H9 (cell line): Measurements from ENCODE around the gene MOV10. TPM values are rescaled to one million over a fixed set of nuclear protein-coding genes. Genes with fewer than 3 reads are reported as not detected.
A peak's percentile ranks its signal among the peaks of the same experiment; 100 is the strongest.

ENCODE experiments used
- DNase-seq: peaks from one replicate; pipeline ENCODE4 v3.0.0-alpha.2; 2017
- H2AFZ ChIP-seq: one replicate; pipeline ENCODE4 v1.6.1; 2013; ENCODE audit warnings: mild to moderate bottlenecking, low read length, control low read depth, moderate library complexity
- H2AK5ac ChIP-seq: 2 replicates; pipeline ENCODE4 v1.6.1; 2013; ENCODE audit warnings: low read length, control low read depth, mixed read lengths; ENCODE audit not compliant: insufficient read length
- H2BK120ac ChIP-seq: one replicate; pipeline ENCODE4 v1.6.1; 2013; ENCODE audit warnings: low read depth, mild to moderate bottlenecking, low read length, control low read depth, inconsistent platforms; ENCODE audit not compliant: poor library complexity, severe bottlenecking
- H2BK12ac ChIP-seq: 2 replicates; pipeline ENCODE4 v1.6.1; 2013; ENCODE audit warnings: low read length, control low read depth, mixed read lengths, low read depth; ENCODE audit not compliant: insufficient read length
- H2BK15ac ChIP-seq: 2 replicates; pipeline ENCODE4 v1.6.1; 2013; ENCODE audit warnings: low read depth, low read length, control low read depth
- H2BK20ac ChIP-seq: one replicate; pipeline ENCODE4 v1.6.1; 2013; ENCODE audit warnings: low read depth, mild to moderate bottlenecking, low read length, control low read depth, inconsistent platforms; ENCODE audit not compliant: poor library complexity, severe bottlenecking
- H2BK5ac ChIP-seq: 2 replicates; pipeline ENCODE4 v1.6.1; 2013; ENCODE audit warnings: low read length, control low read depth, mixed read lengths; ENCODE audit not compliant: insufficient read length
- H3K14ac ChIP-seq: 2 replicates; pipeline ENCODE4 v1.6.1; 2013; ENCODE audit warnings: low read length, control low read depth; ENCODE audit not compliant: insufficient read depth
- H3K18ac ChIP-seq: 2 replicates; pipeline ENCODE4 v1.6.1; 2013; ENCODE audit warnings: low read depth, mild to moderate bottlenecking, mixed read lengths, low read length, control low read depth; ENCODE audit not compliant: insufficient read length
- H3K23ac ChIP-seq: 2 replicates; pipeline ENCODE4 v1.6.1; 2013; ENCODE audit warnings: low read length, control low read depth, mixed read lengths, low read depth; ENCODE audit not compliant: insufficient read length
- H3K23me2 ChIP-seq: 2 replicates; pipeline ENCODE4 v1.6.1; 2013; ENCODE audit warnings: low read depth, mild to moderate bottlenecking, mixed read lengths, low read length, control low read depth; ENCODE audit not compliant: insufficient read length, poor library complexity, severe bottlenecking
- H3K27ac ChIP-seq: 2 replicates; pipeline ENCODE4 v1.5.1; 2013; ENCODE audit warnings: low read length, control low read depth, mixed read lengths, low read depth; ENCODE audit not compliant: insufficient read length
- H3K27me3 ChIP-seq: 2 replicates; pipeline ENCODE4 v1.6.1; 2013; ENCODE audit warnings: low read length, control low read depth, inconsistent platforms; ENCODE audit not compliant: insufficient read depth
- H3K4ac ChIP-seq: 2 replicates; pipeline ENCODE4 v1.6.1; 2013; ENCODE audit warnings: low read depth, mild to moderate bottlenecking, control low read depth, inconsistent platforms, low read length, moderate library complexity
- H3K4me1 ChIP-seq: 2 replicates; pipeline ENCODE4 v1.6.1; 2013; ENCODE audit warnings: low read length, control low read depth, inconsistent platforms; ENCODE audit not compliant: insufficient read depth
- H3K4me2 ChIP-seq: 2 replicates; pipeline ENCODE4 v1.6.1; 2013; ENCODE audit warnings: low read length, control low read depth, mixed read lengths; ENCODE audit not compliant: insufficient read length, insufficient read depth
- H3K56ac ChIP-seq: 2 replicates; pipeline ENCODE4 v1.6.1; 2013; ENCODE audit warnings: low read depth, mild to moderate bottlenecking, mixed read lengths, low read length, control low read depth; ENCODE audit not compliant: insufficient read length
- H3K79me1 ChIP-seq: 2 replicates; pipeline ENCODE4 v1.6.1; 2013; ENCODE audit warnings: low read depth, mild to moderate bottlenecking, moderate library complexity, low read length, control low read depth, inconsistent platforms; ENCODE audit not compliant: insufficient read depth, poor library complexity, severe bottlenecking
- H3K79me2 ChIP-seq: 2 replicates; pipeline ENCODE4 v1.6.1; 2013; ENCODE audit warnings: low read length, control low read depth, inconsistent platforms; ENCODE audit not compliant: insufficient read depth
- H3K9ac ChIP-seq: 2 replicates; pipeline ENCODE4 v1.6.1; 2013; ENCODE audit warnings: low read length, control low read depth, mixed read lengths; ENCODE audit not compliant: insufficient read length; ENCODE audit errors: extremely low read depth
- H3K9me3 ChIP-seq: one replicate; pipeline ENCODE4 v1.6.1; 2013; ENCODE audit warnings: low read depth, low read length, inconsistent platforms; ENCODE audit not compliant: control insufficient read depth
- H3T11ph ChIP-seq: one replicate; pipeline ENCODE4 v1.6.1; 2013; ENCODE audit warnings: mild to moderate bottlenecking, low read length, control low read depth, inconsistent platforms
- H4K20me1 ChIP-seq: one replicate; pipeline ENCODE4 v1.6.1; 2013; ENCODE audit not compliant: control insufficient read depth, insufficient read length, insufficient read depth
- H4K5ac ChIP-seq: 2 replicates; pipeline ENCODE4 v1.6.1; 2013; ENCODE audit warnings: low read depth, mild to moderate bottlenecking, mixed read lengths, low read length, control low read depth; ENCODE audit not compliant: insufficient read length
- H4K8ac ChIP-seq: replicated peaks from 2 replicates; pipeline ENCODE4 v1.6.1; 2013; ENCODE audit warnings: low read length, control low read depth, mixed read lengths, low read depth; ENCODE audit not compliant: insufficient read length
- H4K91ac ChIP-seq: 2 replicates; pipeline ENCODE4 v1.6.1; 2013; ENCODE audit warnings: low read depth, mild to moderate bottlenecking, moderate library complexity, mixed read lengths, low read length, control low read depth; ENCODE audit not compliant: insufficient read length
- H3K27ac Mint-ChIP-seq, 3 experiments: 2 replicates in 2 of 3; 3 replicates in 1 of 3; pipeline ENCODE4 v1.8.0; 2020 to 2021; ENCODE audit warnings: mixed read lengths in 3 of 3, mild to moderate bottlenecking in 1 of 3, moderate library complexity in 1 of 3
- H3K27me3 Mint-ChIP-seq: 2 replicates; pipeline ENCODE4 v1.8.0; 2021; ENCODE audit warnings: low read depth, mild to moderate bottlenecking, moderate library complexity, mixed read lengths
- H3K36me3 Mint-ChIP-seq, 3 experiments: 2 replicates in 2 of 3; 3 replicates in 1 of 3; pipeline ENCODE4 v1.8.0; 2020 to 2021; ENCODE audit warnings: low read depth in 3 of 3, mixed read lengths in 3 of 3; ENCODE audit not compliant: insufficient read depth in 1 of 3
- H3K4me1 Mint-ChIP-seq, 2 experiments: 2 replicates each; pipeline ENCODE4 v1.8.0; 2020; ENCODE audit warnings: mixed read lengths in 2 of 2
- H3K4me3 Mint-ChIP-seq, 2 experiments: 2 replicates in 1 of 2; 3 replicates in 1 of 2; pipeline ENCODE4 v1.8.0; 2020 to 2021; ENCODE audit warnings: mild to moderate bottlenecking in 2 of 2, mixed read lengths in 2 of 2, moderate library complexity in 1 of 2
- H3K9me3 Mint-ChIP-seq, 2 experiments: 2 replicates in 1 of 2; 3 replicates in 1 of 2; pipeline ENCODE4 v1.8.0; 2020; ENCODE audit warnings: mild to moderate bottlenecking in 2 of 2, mixed read lengths in 2 of 2, moderate library complexity in 1 of 2
- CTCF ChIP-seq: fragments of 200-600 bp; sonication (generic); conservative IDR thresholded peaks from 3 replicates; pipeline ENCODE4 v1.8.0; 2021; ENCODE audit warnings: antibody characterized with exemption, mild to moderate bottlenecking
- WGBS: extraction: QIAGEN DNeasy Blood & Tissue Kit; methylation state at CpG from one replicate; pipeline ENCODE4 v1.1.7; 2013; ENCODE audit warnings: missing lambda C conversion rate, low lambda C conversion rate, mixed read lengths; ENCODE audit not compliant: insufficient read length; ENCODE audit errors: extremely low coverage; 5-methylcytosine and 5-hydroxymethylcytosine counted together
- total RNA-seq: library from RNA; stranded (reverse); gene quantifications from 2 replicates; pipeline ENCODE4 v1.2.1, GENCODE V29; 2021

MOV10 gene
- total RNA-seq, 1 experiment from 2014 or later: 77.8 TPM

GRCh38 chr1:112712701-112713128, 38.3 kb downstream of the MOV10 start:
- H3K4me3 Mint-ChIP-seq: peak overlapping the region in 1 of 2 experiments; percentile 95; a peak in 2 of 5 replicates

More at GRCh38 chr1:112712701-112713128, 38.3 kb downstream of the MOV10 start:
- no peak overlapping the region for H2BK12ac ChIP-seq
- H3K27ac ChIP-seq: no peak overlapping the region
- H3K4me1 ChIP-seq: peaks cover 5% of the 10 kb centered on the region
- H3K9me3 ChIP-seq: no peaks in the 10 kb centered on the region
- H3K18ac ChIP-seq: no peak overlapping the region
- no peaks in the 10 kb centered on the region for H4K20me1 ChIP-seq
- Mint-ChIP-seq H3K4me1 (peaks cover 51 to 54% of the 10 kb centered on the region in 2 experiments), H3K27me3 (peaks cover 60% of the 10 kb centered on the region), H3K36me3 (peaks cover 13 to 24% (median 17%) of the 10 kb centered on the region in 3 experiments), H3K27ac (no peak overlapping the region), H3K9me3 (peaks cover 0 to 3% of the 10 kb centered on the region in 2 experiments; a peak in 1 of 5 replicates)
- no peak overlapping the region for H4K91ac ChIP-seq
- H2BK5ac ChIP-seq: no peak overlapping the region
- no peak overlapping the region for H4K5ac ChIP-seq
- H2BK20ac ChIP-seq: no peak overlapping the region
- WGBS: no CpG with 5 or more reads among the region's 9 CpGs
- H3K14ac ChIP-seq: no peak overlapping the region
- H3K56ac ChIP-seq: no peak overlapping the region
- H4K8ac ChIP-seq: no peak overlapping the region
- no peak overlapping the region for H2BK15ac ChIP-seq
- no peak overlapping the region for H3K9ac ChIP-seq
- no peak for TF ChIP-seq CTCF
- no peak overlapping the region for H3K23ac ChIP-seq
- peak; percentile 48 for DNase-seq
- no peaks in the 10 kb centered on the region for H3K79me1 ChIP-seq
- no peak overlapping the region for H2AK5ac ChIP-seq
- H3K4me2 ChIP-seq: no peak overlapping the region
- no peak overlapping the region for H3T11ph ChIP-seq
- H3K27me3 ChIP-seq: no peaks in the 10 kb centered on the region
- H3K4ac ChIP-seq: no peak overlapping the region
- H2BK120ac ChIP-seq: no peak overlapping the region
- no peaks in the 10 kb centered on the region; the same call in 1 of the 2 replicates for H3K79me2 ChIP-seq
- H2AFZ ChIP-seq: no peak overlapping the region
- H3K23me2 ChIP-seq: peaks cover 19% of the 10 kb centered on the region
